Raji (cell line): ENCODE results near the gene CLTCL1.

Experiments
- POLR2A ChIP-seq: IDR thresholded peaks from 2 replicates; pipeline ENCODE4 v1.6.1; 2011; ENCODE audit warnings: low read depth, low read length, control low read depth; ENCODE audit not compliant: insufficient read depth

CLTCL1 gene

GRCh38 chr22:19146215-19146968, 145.1 kb downstream of the CLTCL1 start:
- TF ChIP-seq POLR2A: no peak

DNA sequence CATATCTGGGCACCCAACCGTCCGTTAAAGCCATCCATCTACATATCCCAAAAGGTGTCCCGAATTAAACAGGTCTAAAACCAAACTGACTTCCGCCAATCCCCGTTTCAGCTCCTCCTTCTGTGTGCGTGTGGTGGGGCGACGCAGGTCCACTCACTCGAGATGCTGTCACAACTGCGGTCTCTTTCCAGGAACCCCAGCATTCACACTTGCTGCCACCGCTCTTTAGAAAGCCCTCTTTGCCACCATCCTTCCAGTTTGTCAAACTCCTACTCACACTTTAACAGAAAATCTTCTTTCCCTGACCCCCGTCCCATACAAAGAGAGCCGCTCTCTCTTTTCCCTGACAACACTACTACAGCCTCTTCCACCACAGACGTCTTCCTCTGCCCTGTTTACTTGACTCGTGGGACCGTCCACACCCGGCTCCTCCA, 147.5 kb downstream of the CLTCL1 start:
- TF ChIP-seq POLR2A: no peak

GRCh38 chr22:19143212-19143611, 148.3 kb downstream of the CLTCL1 start:
- TF ChIP-seq POLR2A: no peak

GRCh38 chr22:19142394-19142793, 149.1 kb downstream of the CLTCL1 start:
- no peak for TF ChIP-seq POLR2A

DNA sequence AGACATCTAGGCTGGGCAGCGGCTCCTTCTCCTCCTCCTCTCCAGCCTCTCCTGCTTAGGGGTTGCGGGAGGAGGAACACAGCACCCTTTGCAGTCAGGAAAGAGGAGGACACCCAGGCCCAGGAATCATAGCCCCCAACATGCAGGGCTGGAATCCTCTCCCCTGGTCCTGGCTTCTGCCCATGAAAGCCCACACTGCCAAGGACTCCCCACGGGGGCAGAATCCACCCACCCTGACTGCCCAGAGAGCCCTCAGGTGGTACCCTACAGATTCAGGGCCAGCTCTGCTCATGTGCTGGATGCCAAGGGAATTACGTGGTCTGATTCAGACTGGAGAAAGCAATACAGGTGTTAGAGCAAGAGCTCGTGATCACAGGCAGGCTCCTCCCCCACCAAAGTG, 151.5 kb downstream of the CLTCL1 start:
- TF ChIP-seq POLR2A: no peak

GRCh38 chr22:19139001-19139356, 152.5 kb downstream of the CLTCL1 start:
- no peak for TF ChIP-seq POLR2A

- no peak for TF ChIP-seq POLR2A
These were observed 153.1 kb downstream of the CLTCL1 start for GRCh38 chr22:19138217-19139000.

DNA sequence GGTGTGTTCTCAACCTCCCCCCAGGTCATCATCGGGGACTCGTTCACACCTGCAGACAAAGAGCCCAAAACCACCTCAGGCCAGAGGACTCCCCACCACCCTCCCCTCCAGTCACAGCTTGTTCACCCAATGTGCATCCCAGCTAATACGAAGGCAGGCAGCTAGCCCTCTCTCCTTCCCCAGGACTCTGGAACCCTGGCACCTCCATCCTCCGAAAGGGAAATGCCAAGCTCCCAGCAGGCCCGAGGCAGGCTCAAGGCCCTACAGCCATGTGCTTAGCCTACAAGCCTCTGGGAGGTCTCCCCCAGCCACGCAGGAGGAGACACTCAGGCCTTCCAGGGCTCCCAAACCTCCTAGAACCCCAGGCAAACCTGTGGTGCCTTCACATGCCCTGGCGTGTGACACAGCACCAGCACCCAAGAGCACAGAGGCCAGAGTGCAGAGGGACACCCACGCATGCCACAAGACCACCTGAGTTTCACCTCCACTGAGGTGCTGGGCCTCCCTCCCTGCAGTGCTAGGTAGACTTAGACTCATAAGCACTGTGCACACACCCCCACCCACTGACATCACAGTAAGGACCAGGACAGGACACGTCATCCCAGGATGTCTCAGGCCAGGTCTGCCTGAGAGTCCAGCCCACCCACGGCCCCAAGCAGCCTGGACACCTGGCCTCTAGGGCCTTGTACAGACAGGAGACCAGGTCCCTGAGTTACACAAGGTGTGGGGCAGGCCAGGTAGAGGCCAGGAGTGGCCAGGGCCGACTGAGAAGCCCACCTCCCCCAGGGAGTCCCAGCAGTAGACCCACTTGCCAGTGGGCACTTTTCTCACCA, 153.9 kb downstream of the CLTCL1 start:
- TF ChIP-seq POLR2A: no peak

DNA sequence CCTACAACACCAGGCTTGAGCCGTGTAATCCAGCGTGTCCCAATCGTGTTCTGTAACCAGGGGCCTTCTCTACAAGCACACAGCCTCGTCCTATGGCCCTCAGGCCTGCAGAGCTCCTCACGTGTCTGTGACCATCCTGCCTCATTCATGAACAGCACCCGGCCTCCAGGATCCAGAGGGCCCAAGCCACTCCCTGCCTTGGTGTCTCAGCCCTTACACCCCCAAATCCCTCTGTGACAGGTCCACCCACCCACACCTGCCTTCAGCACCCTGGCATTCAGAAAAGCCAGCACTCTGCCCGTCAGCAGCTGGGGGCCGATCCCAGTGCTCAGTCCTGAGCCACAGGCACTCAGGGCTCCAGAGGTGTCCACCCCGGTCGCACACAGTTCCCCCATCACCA, 154.6 kb downstream of the CLTCL1 start:
- TF ChIP-seq POLR2A: no peak

DNA sequence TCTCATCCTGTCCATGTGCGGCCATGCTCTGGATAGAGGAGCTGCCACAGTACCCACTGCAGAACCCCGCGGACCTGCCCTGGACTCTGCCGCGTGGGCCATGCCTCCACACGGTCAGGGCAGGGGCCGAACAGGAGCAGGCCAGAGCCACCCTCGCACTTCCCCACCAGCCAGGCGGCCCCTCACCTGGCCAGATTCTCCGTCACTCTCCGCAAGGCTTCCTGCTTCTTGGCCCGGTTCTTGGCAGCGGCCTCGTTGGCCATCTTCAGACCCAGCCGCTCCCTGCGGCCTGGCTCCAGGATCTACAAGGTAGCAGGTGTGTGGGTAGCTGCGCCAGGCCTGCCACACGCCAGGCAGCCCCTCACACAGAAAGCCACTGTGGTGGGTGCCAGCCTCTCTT, 156.6 kb downstream of the CLTCL1 start:
- TF ChIP-seq POLR2A: no peak

DNA sequence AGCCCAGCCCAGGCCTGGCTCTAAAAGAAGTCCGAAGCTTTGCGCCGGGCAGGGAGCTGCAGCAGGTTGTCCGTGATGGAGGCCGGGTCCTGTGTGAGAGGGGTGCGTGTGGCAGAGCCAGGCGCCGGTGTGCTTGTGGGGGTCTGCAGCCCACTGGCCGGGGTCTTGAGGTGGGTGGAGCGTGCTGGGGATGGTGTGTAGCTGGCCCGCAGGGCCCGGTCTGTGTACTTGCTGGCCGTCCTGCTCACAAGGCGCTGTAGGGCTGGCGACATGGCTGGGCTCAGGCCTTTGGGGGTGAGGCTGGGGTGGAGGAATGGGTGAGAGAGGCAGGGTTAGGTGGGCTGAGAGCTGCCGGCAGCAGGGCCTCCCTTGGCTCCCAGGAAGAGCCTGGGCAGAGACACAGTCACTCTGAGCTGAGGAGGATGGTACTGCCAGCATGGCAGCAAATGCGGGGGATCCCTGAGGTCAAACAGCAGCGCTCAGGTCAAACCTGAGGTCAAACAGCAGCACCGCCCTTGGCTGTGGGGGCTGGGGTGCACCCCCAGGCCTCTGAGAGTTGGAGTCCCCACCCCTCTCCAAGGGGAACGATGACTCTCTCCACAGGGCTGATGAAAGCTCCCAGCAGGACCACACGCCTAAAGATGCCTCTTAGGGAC, 157.2 kb downstream of the CLTCL1 start:
- no peak for TF ChIP-seq POLR2A

DNA sequence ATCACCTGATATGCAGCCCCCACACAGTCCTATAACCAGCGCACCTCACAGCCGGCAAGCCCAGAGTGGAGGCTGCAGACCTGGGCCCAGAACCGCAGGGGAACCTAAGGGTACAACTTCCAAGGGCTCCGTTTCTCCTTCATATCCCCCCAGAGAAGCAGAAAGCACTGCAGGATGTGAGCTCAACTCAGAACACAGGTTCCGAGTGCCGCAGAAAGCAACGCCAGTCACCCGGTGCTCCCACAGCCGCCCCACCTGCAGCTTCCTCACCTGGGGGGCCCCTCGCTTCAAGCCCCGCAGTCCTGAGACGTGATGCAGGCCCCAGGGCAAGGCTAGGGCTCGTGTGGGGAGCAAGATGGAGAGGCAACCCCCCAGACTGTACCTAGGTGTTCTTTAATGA, 158.0 kb downstream of the CLTCL1 start:
- no peak for TF ChIP-seq POLR2A

DNA sequence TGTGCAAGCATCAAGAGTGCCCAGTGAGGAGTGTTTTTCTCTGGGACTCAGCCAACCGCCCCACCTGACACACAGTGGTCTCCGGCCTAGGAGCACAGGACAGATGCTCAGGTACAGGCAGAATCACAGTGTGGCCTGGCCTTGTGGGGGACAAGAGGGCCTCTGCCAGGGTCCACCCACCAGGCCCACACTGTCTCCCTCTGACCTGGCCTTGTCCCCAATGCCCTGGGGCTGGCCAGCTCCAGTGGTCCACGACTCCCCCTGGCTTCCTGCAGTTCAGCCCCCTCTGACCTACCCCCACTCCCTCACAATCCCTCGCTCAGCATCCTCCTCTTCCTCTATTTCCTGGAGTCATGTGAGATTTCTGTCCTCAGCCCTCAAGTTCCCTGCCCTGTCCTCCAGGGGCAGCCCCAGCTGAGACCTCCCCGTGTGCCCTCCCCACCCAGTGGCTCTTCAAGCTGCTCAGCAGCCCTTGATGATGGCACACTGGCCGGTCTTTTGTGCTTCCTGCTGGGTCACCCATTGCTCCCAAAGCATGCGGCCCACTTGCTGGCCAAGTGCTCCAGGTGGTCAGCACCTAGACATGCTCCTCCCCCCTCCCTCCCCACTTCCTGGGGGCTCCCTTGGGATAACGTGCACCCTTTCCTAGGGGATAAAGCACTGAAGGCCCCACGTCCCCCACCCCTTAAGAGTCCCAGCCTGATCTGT, 158.7 kb downstream of the CLTCL1 start:
- no peak for TF ChIP-seq POLR2A

DNA sequence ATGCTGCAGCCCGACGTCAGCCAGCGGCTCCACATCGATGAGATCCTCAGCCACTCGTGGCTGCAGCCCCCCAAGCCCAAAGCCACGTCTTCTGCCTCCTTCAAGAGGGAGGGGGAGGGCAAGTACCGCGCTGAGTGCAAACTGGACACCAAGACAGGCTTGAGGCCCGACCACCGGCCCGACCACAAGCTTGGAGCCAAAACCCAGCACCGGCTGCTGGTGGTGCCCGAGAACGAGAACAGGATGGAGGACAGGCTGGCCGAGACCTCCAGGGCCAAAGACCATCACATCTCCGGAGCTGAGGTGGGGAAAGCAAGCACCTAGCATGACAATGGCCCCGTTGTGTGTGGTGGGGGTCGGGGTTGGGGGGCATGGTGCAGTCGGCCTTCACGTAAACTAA, 159.4 kb downstream of the CLTCL1 start:
- no peak for TF ChIP-seq POLR2A

- no peak for TF ChIP-seq POLR2A
These were observed 159.9 kb downstream of the CLTCL1 start for GRCh38 chr22:19131685-19132015.

- no peak for TF ChIP-seq POLR2A
These were observed 160.4 kb downstream of the CLTCL1 start, which contains the start of gene TSSK2 for GRCh38 chr22:19130959-19131684. Gene TSSK2 (plus strand): TSS chr22:19131308. CDS start chr22:19131400, 92 bp downstream.
